Measurements from ENCODE around the gene MSL1.

- TF ChIP-seq, protein P1, sequence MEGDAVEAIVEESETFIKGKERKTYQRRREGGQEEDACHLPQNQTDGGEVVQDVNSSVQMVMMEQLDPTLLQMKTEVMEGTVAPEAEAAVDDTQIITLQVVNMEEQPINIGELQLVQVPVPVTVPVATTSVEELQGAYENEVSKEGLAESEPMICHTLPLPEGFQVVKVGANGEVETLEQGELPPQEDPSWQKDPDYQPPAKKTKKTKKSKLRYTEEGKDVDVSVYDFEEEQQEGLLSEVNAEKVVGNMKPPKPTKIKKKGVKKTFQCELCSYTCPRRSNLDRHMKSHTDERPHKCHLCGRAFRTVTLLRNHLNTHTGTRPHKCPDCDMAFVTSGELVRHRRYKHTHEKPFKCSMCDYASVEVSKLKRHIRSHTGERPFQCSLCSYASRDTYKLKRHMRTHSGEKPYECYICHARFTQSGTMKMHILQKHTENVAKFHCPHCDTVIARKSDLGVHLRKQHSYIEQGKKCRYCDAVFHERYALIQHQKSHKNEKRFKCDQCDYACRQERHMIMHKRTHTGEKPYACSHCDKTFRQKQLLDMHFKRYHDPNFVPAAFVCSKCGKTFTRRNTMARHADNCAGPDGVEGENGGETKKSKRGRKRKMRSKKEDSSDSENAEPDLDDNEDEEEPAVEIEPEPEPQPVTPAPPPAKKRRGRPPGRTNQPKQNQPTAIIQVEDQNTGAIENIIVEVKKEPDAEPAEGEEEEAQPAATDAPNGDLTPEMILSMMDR (conservative IDR thresholded peaks at IDR 0.05), result no peak
- TF ChIP-seq ZFX (IDR thresholded peaks at IDR 0.05), result no peak
Observed at GRCh38 chr17:40182606-40183005, 60.8 kb downstream of the MSL1 start.
